Measurements from ENCODE around the gene FAM83D. TPM values are rescaled to one million over a fixed set of nuclear protein-coding genes. Genes with fewer than 3 reads are reported as not detected.

The FAM83D gene
- total and polyA plus RNA-seq, 2 of the 4 experiments (the other 2 are of a cell fraction): 20.4 to 26.4 TPM

GRCh38 chr20:38965264-38965663 lies 39.0 kb downstream of the FAM83D start:
- dilution Hi-C loops (cut with HindIII; ENCODE audit: low sequenced_read_pairs, unreplicated experiment) (no loop called here), intact Hi-C loops (cut with micrococcal nuclease) (no loop called here), in situ Hi-C loops (cut with MboI; ENCODE audit: low sequenced_read_pairs) (no loop called here)
- no peak for ATAC-seq (ENCODE audit: low read depth)
- peaks cover 10% of the 10 kb centered on the region for H3K4me1 ChIP-seq (ENCODE audit: control insufficient read depth, insufficient read depth, low read length)
- H2BK5ac ChIP-seq (ENCODE audit: low read depth, low read length, poor library complexity, severe bottlenecking): no peak overlapping the region
- H2AFZ ChIP-seq (replicated peaks; ENCODE audit: low read length, poor library complexity): no peak overlapping the region
- TF ChIP-seq CTCF (conservative IDR thresholded peaks at IDR 0.05; ENCODE audit: low read depth, low read length) (no peak), MAFK (IDR thresholded peaks at IDR 0.05; ENCODE audit: low read depth, low read length) (no peak), POLR2A (IDR thresholded peaks at IDR 0.05; ENCODE audit: low read depth, low read length) (no peak), SMC3 (IDR thresholded peaks at IDR 0.05; ENCODE audit: low read depth, low read length) (no peak)
- ChIA-PET POLR2A (ENCODE audit: unreplicated experiment) (no interaction called here), CTCF (interaction anchor here (0.6 kb wide), 1 partner anchor 80 kb away, joined by 6 read pairs; no protein-coding TSS in a partner anchor)
- peaks cover 39 to 55% of the 10 kb centered on the region in 2 experiments for H3K79me1 ChIP-seq (ENCODE audit: low read depth in 1 of 2, low read length in 2 of 2)
- H3K27me3 ChIP-seq (ENCODE audit: control insufficient read depth, insufficient read depth, low read length): no peaks in the 10 kb centered on the region
- H2BK20ac ChIP-seq (ENCODE audit: low read depth, low read length): no peak overlapping the region
- H2BK120ac ChIP-seq (ENCODE audit: low read depth, low read length): no peak overlapping the region
- H3K18ac ChIP-seq (ENCODE audit: low read depth, low read length): no peak overlapping the region
- no peaks in the 10 kb centered on the region for H3K9me3 ChIP-seq (ENCODE audit: control insufficient read depth, insufficient read depth, low read length)
- H3K4ac ChIP-seq (ENCODE audit: low read depth, low read length): no peak overlapping the region
- H3K4me3 ChIP-seq (ENCODE audit: insufficient read depth, low read depth, low read length): no peak overlapping the region
- H4K5ac ChIP-seq (ENCODE audit: low read depth, low read length): no peak overlapping the region
- no peak overlapping the region for H3K23ac ChIP-seq (ENCODE audit: low read depth, low read length)
- H3K4me2 ChIP-seq (ENCODE audit: low read depth, low read length): no peak overlapping the region
- BruUV-seq (replicated peaks): no TSS peak
- no peak overlapping the region for H4K8ac ChIP-seq (ENCODE audit: low read depth in 2 of 2, low read length in 2 of 2)
- H2AK9ac ChIP-seq (replicated peaks; ENCODE audit: low read depth, low read length, poor library complexity): no peak overlapping the region
- no peaks in the 10 kb centered on the region; the same call in 1 of the 2 replicates for H3K36me3 ChIP-seq (ENCODE audit: control insufficient read depth, insufficient read depth, low read length)
- no peak overlapping the region for H3K14ac ChIP-seq (replicated peaks; ENCODE audit: low read depth, low read length)
- H3K9me1 ChIP-seq (ENCODE audit: insufficient read depth, low read length): peaks cover 11% of the 10 kb centered on the region
- no peak for DNase-seq
- no peaks in the 10 kb centered on the region for H4K20me1 ChIP-seq (ENCODE audit: insufficient read depth, low read length)
- H3K27ac ChIP-seq (ENCODE audit: insufficient read depth, low read length): no peak overlapping the region
- no peak overlapping the region for H2BK15ac ChIP-seq (ENCODE audit: low read depth, low read length)
- H3K9ac ChIP-seq (ENCODE audit: low read depth, low read length): no peak overlapping the region
- no peak overlapping the region for H2AK5ac ChIP-seq (ENCODE audit: low read depth, low read length)
- H3K56ac ChIP-seq (ENCODE audit: extremely low read depth, insufficient read depth, low read length): no peak overlapping the region
- no peak overlapping the region for H4K91ac ChIP-seq (ENCODE audit: insufficient read depth, low read depth, low read length)

Measured in IMR-90 (cell line).